H1 (cell line): ENCODE results near the gene MAF. TPM values are rescaled to one million over a fixed set of nuclear protein-coding genes. Genes with fewer than 3 reads are reported as not detected.

Source experiments
- ASH2L ChIP-seq: fragments of 200-600, 300-600 bp; sonication (generic); IDR thresholded peaks from one replicate; pipeline ENCODE4 v1.7.1; 2017; ENCODE audit warnings: low read length
- ATF2 ChIP-seq: IDR thresholded peaks from 2 replicates; pipeline ENCODE4 v1.6.1; 2012; ENCODE audit warnings: low read length, inconsistent platforms
- CBX5 ChIP-seq: fragments of 300-800, 300-1000 bp; sonication (generic); IDR thresholded peaks from 2 replicates; pipeline ENCODE4 v1.7.1; 2016; ENCODE audit warnings: antibody characterized with exemption, low read length, low read depth
- CBX8 ChIP-seq: fragments of 300-800, 300-1000 bp; sonication (generic); IDR thresholded peaks from 2 replicates; pipeline ENCODE4 v1.7.1; 2016; ENCODE audit warnings: low read depth, low read length, borderline replicate concordance
- CREB1 ChIP-seq: IDR thresholded peaks from 2 replicates; pipeline ENCODE4 v1.6.1; 2012; ENCODE audit warnings: inconsistent platforms
- EGR1 ChIP-seq: IDR thresholded peaks from 2 replicates; pipeline ENCODE4 v1.6.1; 2011; ENCODE audit warnings: low read depth, low read length, borderline replicate concordance
- HDAC2 ChIP-seq, 2 experiments: fragments of 300-600 bp in 1 of 2; sonication (generic) in 1 of 2; IDR thresholded peaks; 2 replicates each; pipeline ENCODE4 v1.6.1; 2011 to 2012; ENCODE audit warnings: low read depth in 2 of 2, low read length in 2 of 2, mild to moderate bottlenecking in 2 of 2, moderate library complexity in 2 of 2, borderline replicate concordance in 1 of 2, inconsistent platforms in 1 of 2
- HDAC6 ChIP-seq: IDR thresholded peaks from one replicate; pipeline ENCODE4 v1.7.1; 2012; ENCODE audit warnings: low read depth, mild to moderate bottlenecking, inconsistent platforms, low read length, moderate library complexity
- KDM5A ChIP-seq: fragments of 200-600 bp; IDR thresholded peaks from 2 replicates; pipeline ENCODE4 v1.7.1; 2012; ENCODE audit warnings: mild to moderate bottlenecking, low read length, inconsistent platforms, mixed read lengths
- MAX ChIP-seq: IDR thresholded peaks from 2 replicates; pipeline ENCODE4 v1.6.1; 2012; ENCODE audit warnings: inconsistent platforms
- POLR2A ChIP-seq, 2 experiments: IDR thresholded peaks; 1 replicate in 1 of 2; 2 replicates in 1 of 2; pipeline ENCODE4 v1.6.1; 2011; ENCODE audit warnings: low read depth in 2 of 2, low read length in 2 of 2, mild to moderate bottlenecking in 2 of 2; ENCODE audit errors: control extremely low read depth in 1 of 2
- POLR2AphosphoS5 ChIP-seq: IDR thresholded peaks from 2 replicates; pipeline ENCODE4 v1.6.1; 2011; ENCODE audit warnings: low read depth, low read length
- RAD21 ChIP-seq, 2 experiments: IDR thresholded peaks in 1 of 2; conservative IDR thresholded peaks in 1 of 2; 2 replicates each; pipeline ENCODE4 v1.6.1; 2011; ENCODE audit warnings: low read depth in 2 of 2, low read length in 2 of 2, improper control_type of control experiment in 1 of 2, inconsistent platforms in 1 of 2, mild to moderate bottlenecking in 1 of 2, moderate library complexity in 1 of 2
- RBBP5 ChIP-seq: IDR thresholded peaks from 2 replicates; pipeline ENCODE4 v1.7.1; 2012; ENCODE audit warnings: low read depth, mild to moderate bottlenecking, inconsistent platforms, low read length, moderate library complexity, borderline replicate concordance
- SIRT6 ChIP-seq: IDR thresholded peaks from one replicate; pipeline ENCODE4 v1.7.1; 2012; ENCODE audit warnings: low read length, inconsistent platforms
- SIX5 ChIP-seq: IDR thresholded peaks from 2 replicates; pipeline ENCODE4 v1.6.1; 2011; ENCODE audit warnings: mild to moderate bottlenecking, low read depth, low read length
- SP1 ChIP-seq: IDR thresholded peaks from 2 replicates; pipeline ENCODE4 v1.6.1; 2011; ENCODE audit warnings: low read depth, low read length
- SRF ChIP-seq: IDR thresholded peaks from 2 replicates; pipeline ENCODE4 v1.6.1; 2011; ENCODE audit warnings: mild to moderate bottlenecking, low read depth, low read length, moderate library complexity
- SUZ12 ChIP-seq: fragments of 200-600 bp; sonication (generic); IDR thresholded peaks from 2 replicates; pipeline ENCODE4 v1.6.1; 2012; ENCODE audit warnings: mild to moderate bottlenecking, inconsistent platforms, low read length, moderate library complexity, mixed read lengths
- TAF1 ChIP-seq: IDR thresholded peaks from 2 replicates; pipeline ENCODE4 v1.6.1; 2011; ENCODE audit warnings: mild to moderate bottlenecking, low read depth, low read length
- TAF7 ChIP-seq: optimal IDR thresholded peaks from 2 replicates; pipeline ENCODE3; 2011; ENCODE audit warnings: low read depth, mild to moderate bottlenecking, inconsistent platforms, low read length, moderate library complexity, borderline replicate concordance
- TCF12 ChIP-seq: IDR thresholded peaks from 2 replicates; pipeline ENCODE4 v1.6.1; 2011; ENCODE audit warnings: low read depth, mild to moderate bottlenecking, low read length
- YY1 ChIP-seq: IDR thresholded peaks from 2 replicates; pipeline ENCODE4 v1.6.1; 2011; ENCODE audit warnings: low read depth, mild to moderate bottlenecking, low read length
- polyA plus RNA-seq, 7 experiments: library from polyadenylated mRNA; depleted of rRNA in 3 of 7; stranded (reverse) in 5 of 7; unstranded in 2 of 7; fragments of >200 nt in 5 of 7; fragments of 200-250 nt in 2 of 7; gene quantifications; 1 replicate in 5 of 7; 2 replicates in 1 of 7; 4 replicates in 1 of 7; pipeline versions ENCODE4 v1.2.1 to v1.2.3, GENCODE V29; 2011 to 2013; ENCODE audit warnings: missing spikeins in 2 of 7, mixed read lengths in 2 of 7
- total RNA-seq: library from RNA; stranded (reverse); fragmentation: NEBNext Ultra II Directional; extraction: Animal tissue kit (Norgen Biotek cat#: 25700); gene quantifications from 2 replicates; pipeline ENCODE4 v1.2.1, GENCODE V29; 2021

Gene MAF
- total and polyA plus RNA-seq, 2 of the 8 experiments (the other 6 are each of a cell fraction or from before 2014, with no cell fraction given): 1.3 to 2.7 TPM

DNA sequence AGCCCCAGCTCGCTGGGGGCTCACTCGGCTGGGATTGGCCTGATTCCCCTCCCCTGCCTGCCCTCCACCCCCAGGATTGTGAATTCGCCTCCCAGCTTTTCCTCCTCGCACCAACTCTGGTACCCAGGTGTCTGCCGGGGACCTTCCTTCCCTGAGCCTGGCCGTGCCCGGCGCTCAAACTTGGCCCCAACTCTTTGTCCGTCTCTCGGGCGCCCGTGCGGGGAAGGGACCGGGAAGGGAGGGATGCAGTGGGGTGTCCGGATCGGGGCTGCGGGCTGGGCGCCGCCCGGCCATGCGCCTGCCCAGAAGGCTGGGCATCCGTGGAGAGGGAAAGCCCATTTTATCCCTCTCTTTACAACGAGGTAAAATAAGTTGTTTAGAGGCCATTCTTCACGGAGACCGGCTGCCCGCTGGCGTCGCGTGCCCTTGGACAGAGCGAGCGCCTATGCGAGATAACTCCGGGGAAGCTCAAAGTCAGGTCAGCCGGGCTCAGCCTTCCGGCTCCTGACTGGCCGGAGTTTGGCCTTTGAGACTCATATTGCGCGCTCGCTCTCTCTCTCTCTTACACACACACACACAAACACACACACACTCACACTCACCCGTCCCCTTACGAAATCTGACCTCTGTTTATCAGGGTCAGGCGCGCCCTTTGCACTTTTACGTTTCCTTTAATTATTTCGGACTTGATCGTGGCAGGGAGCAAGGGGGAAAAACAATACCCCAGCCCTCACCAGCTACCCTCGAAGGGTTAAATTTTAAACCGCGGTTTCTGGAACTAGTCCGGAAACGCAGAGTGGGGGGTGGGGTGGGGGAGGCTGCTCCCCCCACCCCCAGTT, 774 bp upstream of the MAF start (continued):
- TF ChIP-seq POLR2AphosphoS5: no peak
- TF ChIP-seq SIX5: no peak
- TF ChIP-seq TAF7: no peak
- TF ChIP-seq TCF12: no peak
- peak; percentile 10; the same call in 1 of the 2 replicates for TF ChIP-seq MAX
- TF ChIP-seq EGR1: no peak
- TF ChIP-seq CBX8: no peak
- no peak for TF ChIP-seq TAF1
- TF ChIP-seq SIRT6: no peak
- TF ChIP-seq POLR2A (IDR thresholded peaks at IDR 0.05; ENCODE audit: control extremely low read depth in 1 of 2, low read depth in 2 of 2, low read length in 2 of 2): 0 out of 3 replicates have a peak, but pooled peaks of 1 of the 2 experiments have one; percentile 15
- TF ChIP-seq CBX5: no peak
- TF ChIP-seq SP1: no peak
- 0 out of 2 replicates have a peak, but pooled peaks have one; percentile 44 for TF ChIP-seq RBBP5
- TF ChIP-seq CREB1: no peak
- TF ChIP-seq SRF: no peak
- peak; percentile 58 for TF ChIP-seq ASH2L
- TF ChIP-seq SUZ12: 0 out of 2 replicates have a peak, but pooled peaks have one; percentile 31
- no peak for TF ChIP-seq KDM5A
- TF ChIP-seq YY1: no peak
- TF ChIP-seq RAD21 (IDR thresholded peaks at IDR 0.05 in 1 of 2, conservative IDR thresholded peaks at IDR 0.05 in 1 of 2; ENCODE audit: low read depth in 2 of 2, low read length in 2 of 2): no peak; a peak in 1 of 4 replicates
- no peak for TF ChIP-seq HDAC6
- no peak for TF ChIP-seq ATF2
- peak in 1 of 2 experiments; percentile 45; a peak in 1 of 4 replicates for TF ChIP-seq HDAC2 (IDR thresholded peaks at IDR 0.05; ENCODE audit: borderline replicate concordance in 1 of 2, low read depth in 2 of 2, low read length in 2 of 2)
